22Rv1 (cell line): ENCODE results near the gene APBA2.

ENCODE experiments used
- CTCF ChIP-seq: fragments of 450-650 bp; IDR thresholded peaks from 2 replicates; pipeline ENCODE4 v1.5.1; 2017; ENCODE audit warnings: mild to moderate bottlenecking
- ZFX ChIP-seq: fragments of 450-650 bp; IDR thresholded peaks from 2 replicates; pipeline ENCODE4 v1.6.1; 2017; ENCODE audit warnings: antibody characterized with exemption, borderline replicate concordance

- TF ChIP-seq CTCF (no peak), ZFX (no peak)
Observed at GRCh38 chr15:29012097-29012496, 126.3 kb downstream of the APBA2 start.
